Ishikawa (cell line): ENCODE data around the gene COX14.

Source experiments
- CEBPB ChIP-seq: IDR thresholded peaks from 2 replicates; pipeline ENCODE4 v1.6.1; 2012
- CREB1 ChIP-seq: IDR thresholded peaks from 2 replicates; pipeline ENCODE4 v1.6.1; 2012; ENCODE audit warnings: low read depth
- EGR1 ChIP-seq: IDR thresholded peaks from 2 replicates; pipeline ENCODE4 v1.6.1; 2012
- EP300 ChIP-seq: IDR thresholded peaks from 2 replicates; pipeline ENCODE4 v1.6.1; 2012; ENCODE audit warnings: borderline replicate concordance
- FOXM1 ChIP-seq: IDR thresholded peaks from 2 replicates; pipeline ENCODE4 v1.6.1; 2012; ENCODE audit warnings: low read depth, borderline replicate concordance
- NFIC ChIP-seq: IDR thresholded peaks from 2 replicates; pipeline ENCODE4 v1.6.1; 2012
- RAD21 ChIP-seq: IDR thresholded peaks from 2 replicates; pipeline ENCODE4 v1.6.1; 2012; ENCODE audit warnings: low read depth
- TAF1 ChIP-seq: IDR thresholded peaks from 2 replicates; pipeline ENCODE4 v1.6.1; 2012; ENCODE audit warnings: low read depth, mild to moderate bottlenecking
- TCF12 ChIP-seq: IDR thresholded peaks from 2 replicates; pipeline ENCODE4 v1.6.1; 2012; ENCODE audit warnings: low read depth
- TEAD4 ChIP-seq: IDR thresholded peaks from 2 replicates; pipeline ENCODE4 v1.6.1; 2012
- YY1 ChIP-seq: IDR thresholded peaks from 2 replicates; pipeline ENCODE4 v1.6.1; 2012; ENCODE audit warnings: low read depth
- ZBTB7A ChIP-seq: IDR thresholded peaks from 2 replicates; pipeline ENCODE4 v1.6.1; 2012; ENCODE audit warnings: low read depth
- TF ChIP-seq, protein P1 (sequence below): IDR thresholded peaks from 2 replicates; pipeline ENCODE4 v1.6.1; 2012; ENCODE audit warnings: low read depth, mild to moderate bottlenecking
- TF ChIP-seq, protein P2 (sequence below): IDR thresholded peaks from 2 replicates; pipeline ENCODE4 v1.6.1; 2012
- TF ChIP-seq, protein P3 (sequence below): IDR thresholded peaks from 2 replicates; pipeline ENCODE4 v1.6.1; 2012

COX14 gene

DNA sequence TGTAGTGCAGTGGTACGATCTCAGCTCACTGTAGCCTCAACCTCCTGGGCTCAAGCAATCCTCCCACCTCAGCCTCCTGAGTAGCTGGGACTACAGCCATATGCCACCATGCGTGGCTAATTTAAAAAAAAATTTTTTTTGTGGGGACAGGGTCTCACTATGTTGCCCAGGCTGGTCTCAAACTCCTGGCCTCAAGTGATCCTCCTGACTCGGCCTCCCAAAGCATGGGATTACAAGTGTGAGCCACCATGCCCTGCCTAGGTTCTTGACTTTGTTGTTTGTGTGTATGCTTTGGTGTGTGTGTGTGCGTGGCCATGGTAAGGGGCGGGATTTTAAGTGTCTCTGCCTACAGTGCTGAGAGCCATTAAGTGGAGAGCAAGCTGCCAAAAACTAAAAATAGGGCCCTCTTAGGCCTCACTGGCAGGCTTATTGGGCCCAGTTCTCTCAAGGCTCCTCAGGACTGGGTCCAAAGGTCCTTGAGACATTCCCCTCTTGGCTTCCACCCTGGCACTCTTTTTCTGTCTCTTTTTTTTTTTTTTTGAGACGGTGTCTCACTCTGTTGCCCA lies 5.1 kb downstream of the COX14 start:
- TF ChIP-seq FOXM1, result no peak
- TF ChIP-seq CREB1, result no peak
- TF ChIP-seq, protein P1, sequence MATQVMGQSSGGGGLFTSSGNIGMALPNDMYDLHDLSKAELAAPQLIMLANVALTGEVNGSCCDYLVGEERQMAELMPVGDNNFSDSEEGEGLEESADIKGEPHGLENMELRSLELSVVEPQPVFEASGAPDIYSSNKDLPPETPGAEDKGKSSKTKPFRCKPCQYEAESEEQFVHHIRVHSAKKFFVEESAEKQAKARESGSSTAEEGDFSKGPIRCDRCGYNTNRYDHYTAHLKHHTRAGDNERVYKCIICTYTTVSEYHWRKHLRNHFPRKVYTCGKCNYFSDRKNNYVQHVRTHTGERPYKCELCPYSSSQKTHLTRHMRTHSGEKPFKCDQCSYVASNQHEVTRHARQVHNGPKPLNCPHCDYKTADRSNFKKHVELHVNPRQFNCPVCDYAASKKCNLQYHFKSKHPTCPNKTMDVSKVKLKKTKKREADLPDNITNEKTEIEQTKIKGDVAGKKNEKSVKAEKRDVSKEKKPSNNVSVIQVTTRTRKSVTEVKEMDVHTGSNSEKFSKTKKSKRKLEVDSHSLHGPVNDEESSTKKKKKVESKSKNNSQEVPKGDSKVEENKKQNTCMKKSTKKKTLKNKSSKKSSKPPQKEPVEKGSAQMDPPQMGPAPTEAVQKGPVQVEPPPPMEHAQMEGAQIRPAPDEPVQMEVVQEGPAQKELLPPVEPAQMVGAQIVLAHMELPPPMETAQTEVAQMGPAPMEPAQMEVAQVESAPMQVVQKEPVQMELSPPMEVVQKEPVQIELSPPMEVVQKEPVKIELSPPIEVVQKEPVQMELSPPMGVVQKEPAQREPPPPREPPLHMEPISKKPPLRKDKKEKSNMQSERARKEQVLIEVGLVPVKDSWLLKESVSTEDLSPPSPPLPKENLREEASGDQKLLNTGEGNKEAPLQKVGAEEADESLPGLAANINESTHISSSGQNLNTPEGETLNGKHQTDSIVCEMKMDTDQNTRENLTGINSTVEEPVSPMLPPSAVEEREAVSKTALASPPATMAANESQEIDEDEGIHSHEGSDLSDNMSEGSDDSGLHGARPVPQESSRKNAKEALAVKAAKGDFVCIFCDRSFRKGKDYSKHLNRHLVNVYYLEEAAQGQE, result no peak
- no peak for TF ChIP-seq EGR1
- TF ChIP-seq, protein P2, sequence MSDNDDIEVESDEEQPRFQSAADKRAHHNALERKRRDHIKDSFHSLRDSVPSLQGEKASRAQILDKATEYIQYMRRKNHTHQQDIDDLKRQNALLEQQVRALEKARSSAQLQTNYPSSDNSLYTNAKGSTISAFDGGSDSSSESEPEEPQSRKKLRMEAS, result no peak
- TF ChIP-seq, protein P3, sequence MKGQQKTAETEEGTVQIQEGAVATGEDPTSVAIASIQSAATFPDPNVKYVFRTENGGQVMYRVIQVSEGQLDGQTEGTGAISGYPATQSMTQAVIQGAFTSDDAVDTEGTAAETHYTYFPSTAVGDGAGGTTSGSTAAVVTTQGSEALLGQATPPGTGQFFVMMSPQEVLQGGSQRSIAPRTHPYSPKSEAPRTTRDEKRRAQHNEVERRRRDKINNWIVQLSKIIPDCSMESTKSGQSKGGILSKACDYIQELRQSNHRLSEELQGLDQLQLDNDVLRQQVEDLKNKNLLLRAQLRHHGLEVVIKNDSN, result no peak
- TF ChIP-seq ZBTB7A, result no peak
- no peak for TF ChIP-seq CEBPB
- TF ChIP-seq RAD21, result no peak
- TF ChIP-seq NFIC, result no peak
- TF ChIP-seq TCF12, result no peak
- no peak for TF ChIP-seq EP300
- no peak for TF ChIP-seq TAF1
- TF ChIP-seq TEAD4, result no peak
- TF ChIP-seq YY1, result no peak

DNA sequence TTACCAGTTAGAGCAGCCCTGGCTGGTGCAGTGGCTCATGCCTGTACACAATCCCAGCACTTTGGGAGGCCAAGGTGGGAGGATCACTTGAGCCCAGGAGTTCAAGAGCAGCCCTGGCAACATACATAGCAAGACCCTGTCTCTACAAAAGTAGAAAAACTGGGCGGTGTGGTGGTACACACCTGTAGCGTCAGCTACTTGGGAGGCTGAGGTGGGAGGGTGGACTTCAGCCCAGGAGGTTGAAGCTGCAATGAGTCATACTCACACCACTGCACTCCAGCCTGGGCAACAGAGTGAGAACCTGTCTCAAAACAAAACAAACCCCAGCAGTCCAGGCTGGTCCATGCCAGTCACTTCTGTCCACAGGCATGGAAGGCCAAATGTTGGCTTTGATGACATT lies 7.4 kb downstream of the COX14 start:
- no peak for TF ChIP-seq ZBTB7A
- TF ChIP-seq FOXM1, result no peak
- TF ChIP-seq TEAD4, result no peak
- TF ChIP-seq NFIC, result no peak
- no peak for TF ChIP-seq EP300
- TF ChIP-seq RAD21, result no peak

DNA sequence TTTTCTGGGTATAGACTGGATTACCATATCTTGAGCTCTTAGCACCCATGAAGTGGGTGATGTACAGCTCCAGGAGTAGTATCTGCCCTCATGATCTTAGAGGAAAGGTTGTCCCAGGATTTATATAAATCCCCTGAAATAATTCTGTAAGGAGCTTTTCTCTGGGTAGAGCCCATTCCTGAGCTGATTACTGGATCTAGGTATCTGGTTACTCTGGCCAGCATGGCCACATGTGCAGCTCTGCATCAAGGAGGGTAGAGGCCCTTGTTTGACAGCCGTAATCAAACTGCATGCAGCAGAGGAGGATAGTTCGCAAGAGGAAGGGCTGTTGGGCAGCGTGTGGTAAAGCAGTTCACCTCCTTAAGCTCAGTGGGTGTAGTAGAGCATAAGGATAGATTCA lies 8.5 kb downstream of the COX14 start:
- TF ChIP-seq NFIC, result no peak
- TF ChIP-seq YY1, result no peak
- TF ChIP-seq, protein P1, result no peak
- TF ChIP-seq ZBTB7A, result no peak
- no peak for TF ChIP-seq CEBPB
- no peak for TF ChIP-seq TCF12
- TF ChIP-seq EP300, result no peak
- TF ChIP-seq FOXM1, result no peak
- TF ChIP-seq, protein P2, result no peak
- TF ChIP-seq TAF1, result no peak

DNA sequence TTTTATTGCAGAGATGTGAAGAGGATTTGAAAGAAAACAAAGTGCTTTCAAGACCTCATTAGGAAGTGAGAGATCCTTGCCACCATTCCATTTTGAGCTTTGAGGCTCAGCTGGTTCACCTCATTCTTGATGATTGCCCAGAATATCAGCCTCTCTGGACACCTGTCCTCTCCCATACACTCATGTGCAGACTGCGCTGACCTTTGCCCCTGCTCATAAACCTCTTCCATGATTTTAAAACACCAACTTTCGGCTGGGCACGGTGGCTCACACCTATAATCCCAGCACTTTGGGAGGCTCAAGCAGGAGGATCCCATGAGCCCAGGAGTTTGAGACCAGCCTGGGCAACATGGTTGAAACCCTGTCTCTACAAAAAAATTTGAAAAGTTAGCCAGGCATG lies 8.9 kb downstream of the COX14 start:
- TF ChIP-seq, protein P3, result no peak
- TF ChIP-seq CREB1, result no peak
- TF ChIP-seq TCF12, result no peak
- no peak for TF ChIP-seq ZBTB7A
- TF ChIP-seq, protein P1, result no peak
- TF ChIP-seq, protein P2, result no peak
- no peak for TF ChIP-seq CEBPB
- TF ChIP-seq YY1, result no peak
- TF ChIP-seq EP300, result no peak
- no peak for TF ChIP-seq TAF1
- TF ChIP-seq FOXM1, result no peak
- no peak for TF ChIP-seq TEAD4
- no peak for TF ChIP-seq RAD21
- TF ChIP-seq NFIC, result no peak
- TF ChIP-seq EGR1, result no peak

DNA sequence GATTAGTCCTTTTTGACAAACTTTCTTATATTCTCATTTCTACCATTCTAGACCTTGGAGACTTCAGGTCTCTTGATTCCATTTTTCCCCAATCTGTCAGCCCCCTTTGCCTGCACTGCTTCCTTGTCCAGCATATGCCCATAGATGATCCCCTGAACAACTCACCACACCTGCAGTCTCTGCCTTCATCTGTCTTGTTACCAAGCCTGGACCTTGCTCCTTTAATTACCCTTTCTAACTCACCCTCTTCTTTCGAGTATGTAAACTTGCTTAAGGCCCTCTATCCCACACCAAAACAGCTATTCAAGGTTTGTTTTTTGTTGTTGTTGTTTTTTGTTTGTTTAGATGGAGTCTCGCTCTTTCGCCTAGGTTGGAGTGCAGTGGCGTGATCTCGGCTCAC lies 9.6 kb downstream of the COX14 start:
- TF ChIP-seq FOXM1 (no peak), TCF12 (no peak), TEAD4 (no peak), CREB1 (no peak), RAD21 (no peak), ZBTB7A (no peak)
- TF ChIP-seq, protein P2, result no peak
